IMR-90 (cell line): ENCODE results near the gene RPLP1. TPM values are rescaled to one million over a fixed set of nuclear protein-coding genes. Genes with fewer than 3 reads are reported as not detected.

Experiments
- FOS ChIP-seq: fragments of 150-350 bp; IDR thresholded peaks from 2 replicates; pipeline ENCODE4 v1.6.1; 2016; ENCODE audit warnings: low read depth, low read length
- POLR2A ChIP-seq: IDR thresholded peaks from 2 replicates; pipeline ENCODE4 v1.6.1; 2012; ENCODE audit warnings: mild to moderate bottlenecking, low read depth, low read length
- SMC3 ChIP-seq: fragments of 150-350 bp; IDR thresholded peaks from 2 replicates; pipeline ENCODE4 v1.6.1; 2016; ENCODE audit warnings: low read depth, mild to moderate bottlenecking, antibody characterized with exemption, low read length, moderate library complexity
- USF2 ChIP-seq: fragments of 150-350 bp; IDR thresholded peaks from 2 replicates; pipeline ENCODE4 v1.6.1; 2017; ENCODE audit warnings: mild to moderate bottlenecking, antibody characterized with exemption, low read length, low read depth
- polyA plus RNA-seq, 3 experiments: library from polyadenylated mRNA; depleted of rRNA; stranded (reverse); fragments of >200 nt; gene quantifications; 2 replicates each; pipeline ENCODE4 v1.2.3, GENCODE V29; 2012; ENCODE audit warnings: low replicate concordance in 1 of 3
- total RNA-seq: library from RNA; depleted of rRNA; stranded (reverse); fragments of >200 nt; gene quantifications from 2 replicates; pipeline ENCODE4 v1.2.3, GENCODE V29; 2012

RPLP1 gene
- total and polyA plus RNA-seq, 2 of the 4 experiments (the other 2 are of a cell fraction) = 97.0 to 1,440 TPM

GRCh38 chr15:69462493-69463181, 10.0 kb downstream of the RPLP1 start (continued):
- no peak for TF ChIP-seq SMC3
- no peak for TF ChIP-seq FOS
- TF ChIP-seq USF2 = peak; percentile 86
- peak; percentile 91 for TF ChIP-seq POLR2A
